ENCODE results near the gene PERM1. TPM values are rescaled to one million over a fixed set of nuclear protein-coding genes. Genes with fewer than 3 reads are reported as not detected.
A peak's percentile ranks its signal among the peaks of the same experiment; 100 is the strongest.

Gene PERM1
- total and polyA plus RNA-seq, 2 donors (not counting 1 experiment from before 2014, with no cell fraction given): 0.03 to 0.17 TPM

DNA sequence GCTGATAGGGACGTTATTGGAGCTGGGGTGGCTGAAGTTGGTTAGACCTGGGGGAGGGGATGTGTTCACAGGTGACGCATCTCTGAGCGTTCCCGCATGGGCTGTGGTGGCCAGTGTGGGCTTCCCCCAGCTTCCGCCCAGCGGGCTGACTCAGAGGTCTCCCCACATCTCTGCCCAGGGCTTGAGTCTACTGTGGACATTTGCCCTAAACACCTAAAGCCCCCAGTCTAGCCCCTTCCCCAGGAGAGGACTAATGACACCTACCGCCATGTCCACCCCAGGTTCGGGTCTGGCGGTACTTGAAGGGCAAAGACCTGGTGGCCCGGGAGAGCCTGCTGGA, 40.0 kb upstream of the PERM1 start:
- Histone ChIP-seq H2AFZ (ENCODE audit: low read length) (no peak overlapping the region), H3K4me2 (ENCODE audit: extremely low read depth, insufficient read depth, low read length) (no peak overlapping the region)

DNA sequence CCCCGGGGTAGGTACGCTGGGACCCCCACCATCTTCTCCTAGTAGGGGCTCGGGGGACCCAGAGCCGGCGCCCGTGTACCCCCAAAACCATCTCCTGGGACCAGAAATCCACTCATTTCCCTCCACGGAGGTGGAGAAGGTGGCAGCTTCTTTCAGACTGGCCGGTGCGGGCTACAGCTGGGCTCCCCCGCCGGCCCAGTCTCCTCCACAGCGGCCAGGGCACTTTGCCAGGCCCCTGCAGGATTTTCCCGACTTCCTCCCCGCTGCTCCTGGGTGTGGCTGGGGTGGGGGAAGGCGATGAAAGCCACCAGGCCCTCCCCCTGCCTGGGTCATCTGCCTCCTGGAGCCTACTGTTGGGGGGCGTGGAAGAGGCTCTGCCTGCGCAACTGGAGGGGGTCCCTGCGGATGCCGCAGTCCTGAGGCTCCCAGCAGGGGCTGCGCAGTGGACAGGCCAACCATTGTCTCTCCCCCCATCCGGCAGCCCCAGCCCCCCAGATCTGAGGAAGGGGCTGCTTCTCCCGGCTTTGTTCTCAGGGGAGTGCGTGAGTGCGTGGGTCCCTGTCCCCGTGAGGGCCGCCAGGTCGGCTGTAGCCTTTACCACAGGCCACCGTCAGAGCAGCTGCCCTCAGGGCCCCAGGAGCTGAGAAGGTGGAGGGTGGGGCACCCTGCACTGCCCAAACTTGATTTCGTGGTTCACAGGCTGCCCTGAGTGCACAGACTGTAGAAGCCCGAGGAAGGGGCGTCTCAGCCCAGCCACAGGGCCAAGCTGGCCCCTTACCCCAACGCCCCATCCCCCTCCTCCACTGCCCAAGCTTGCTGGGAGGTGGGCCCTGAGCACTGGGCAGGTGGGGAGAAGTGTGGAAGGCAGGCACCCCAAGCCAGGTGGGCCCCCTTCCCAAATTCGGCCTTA, 39.4 kb upstream of the PERM1 start:
- peaks cover 5% of the 10 kb centered on the region for H3K4me1 ChIP-seq (ENCODE audit: control insufficient read depth, extremely low read depth, insufficient read depth, low read length)
- H3K27me3 ChIP-seq (ENCODE audit: control insufficient read depth, insufficient read depth, low read length): no peaks in the 10 kb centered on the region
- TF ChIP-seq EZH2 (IDR thresholded peaks at IDR 0.05; ENCODE audit: low read length, missing control alignments): no peak
- TF ChIP-seq, protein P1, sequence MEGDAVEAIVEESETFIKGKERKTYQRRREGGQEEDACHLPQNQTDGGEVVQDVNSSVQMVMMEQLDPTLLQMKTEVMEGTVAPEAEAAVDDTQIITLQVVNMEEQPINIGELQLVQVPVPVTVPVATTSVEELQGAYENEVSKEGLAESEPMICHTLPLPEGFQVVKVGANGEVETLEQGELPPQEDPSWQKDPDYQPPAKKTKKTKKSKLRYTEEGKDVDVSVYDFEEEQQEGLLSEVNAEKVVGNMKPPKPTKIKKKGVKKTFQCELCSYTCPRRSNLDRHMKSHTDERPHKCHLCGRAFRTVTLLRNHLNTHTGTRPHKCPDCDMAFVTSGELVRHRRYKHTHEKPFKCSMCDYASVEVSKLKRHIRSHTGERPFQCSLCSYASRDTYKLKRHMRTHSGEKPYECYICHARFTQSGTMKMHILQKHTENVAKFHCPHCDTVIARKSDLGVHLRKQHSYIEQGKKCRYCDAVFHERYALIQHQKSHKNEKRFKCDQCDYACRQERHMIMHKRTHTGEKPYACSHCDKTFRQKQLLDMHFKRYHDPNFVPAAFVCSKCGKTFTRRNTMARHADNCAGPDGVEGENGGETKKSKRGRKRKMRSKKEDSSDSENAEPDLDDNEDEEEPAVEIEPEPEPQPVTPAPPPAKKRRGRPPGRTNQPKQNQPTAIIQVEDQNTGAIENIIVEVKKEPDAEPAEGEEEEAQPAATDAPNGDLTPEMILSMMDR (conservative IDR thresholded peaks at IDR 0.05 in 1 of 2, IDR thresholded peaks at IDR 0.05 in 1 of 2; ENCODE audit: low read depth in 1 of 2, low read length in 2 of 2): no peak
- peak overlapping the region; percentile 30 for H3K9ac ChIP-seq (ENCODE audit: insufficient read depth, low read length)
- peak; percentile 70 to 84 for DNase-seq (ENCODE audit: low read depth in 2 of 2)
- H2AFZ ChIP-seq (ENCODE audit: low read length): no peak overlapping the region
- peak overlapping the region; percentile 40 for H3K4me2 ChIP-seq (ENCODE audit: extremely low read depth, insufficient read depth, low read length)
- peak overlapping the region; percentile 32 for H3K27ac ChIP-seq (ENCODE audit: insufficient read depth, low read length)
- no peaks in the 10 kb centered on the region for H3K9me3 ChIP-seq (ENCODE audit: control insufficient read depth, insufficient read depth, low read depth, low read length)
- no peaks in the 10 kb centered on the region for H3K79me2 ChIP-seq (ENCODE audit: control insufficient read depth, insufficient read depth, low read length)
- peak overlapping the region; percentile 13 to 61 (median 46) for H3K4me3 ChIP-seq (replicated peaks in 1 of 4; ENCODE audit: control extremely low read depth in 1 of 4, insufficient read depth in 1 of 4, low read depth in 3 of 4, low read length in 4 of 4)
- no peaks in the 10 kb centered on the region for H4K20me1 ChIP-seq (ENCODE audit: control insufficient read depth, extremely low read depth, insufficient read depth, low read length)
- peaks cover 9% of the 10 kb centered on the region for H3K36me3 ChIP-seq (ENCODE audit: control insufficient read depth, insufficient read depth, low read length)

More for the DNA sequence above, 40.0 kb upstream of the PERM1 start:
- Histone ChIP-seq H3K9me3 (ENCODE audit: control insufficient read depth, insufficient read depth, low read depth, low read length) (no peaks in the 10 kb centered on the region), H3K36me3 (ENCODE audit: control insufficient read depth, insufficient read depth, low read length) (peaks cover 9% of the 10 kb centered on the region), H3K79me2 (ENCODE audit: control insufficient read depth, insufficient read depth, low read length) (no peaks in the 10 kb centered on the region), H3K9ac (ENCODE audit: insufficient read depth, low read length) (no peak overlapping the region), H3K4me1 (ENCODE audit: control insufficient read depth, extremely low read depth, insufficient read depth, low read length) (peaks cover 5% of the 10 kb centered on the region), H3K27ac (ENCODE audit: insufficient read depth, low read length) (no peak overlapping the region), H3K4me3 (replicated peaks in 1 of 4; ENCODE audit: control extremely low read depth in 1 of 4, insufficient read depth in 1 of 4, low read depth in 3 of 4, low read length in 4 of 4) (no peak overlapping the region), H3K27me3 (ENCODE audit: control insufficient read depth, insufficient read depth, low read length) (no peaks in the 10 kb centered on the region), H4K20me1 (ENCODE audit: control insufficient read depth, extremely low read depth, insufficient read depth, low read length) (no peaks in the 10 kb centered on the region)
- DNase-seq (ENCODE audit: low read depth in 2 of 2): peak in 1 of 2 donors; percentile 86
- no peak for TF ChIP-seq EZH2 (IDR thresholded peaks at IDR 0.05; ENCODE audit: low read length, missing control alignments)
- TF ChIP-seq, protein P1 (conservative IDR thresholded peaks at IDR 0.05 in 1 of 2, IDR thresholded peaks at IDR 0.05 in 1 of 2; ENCODE audit: low read depth in 1 of 2, low read length in 2 of 2): no peak

DNA sequence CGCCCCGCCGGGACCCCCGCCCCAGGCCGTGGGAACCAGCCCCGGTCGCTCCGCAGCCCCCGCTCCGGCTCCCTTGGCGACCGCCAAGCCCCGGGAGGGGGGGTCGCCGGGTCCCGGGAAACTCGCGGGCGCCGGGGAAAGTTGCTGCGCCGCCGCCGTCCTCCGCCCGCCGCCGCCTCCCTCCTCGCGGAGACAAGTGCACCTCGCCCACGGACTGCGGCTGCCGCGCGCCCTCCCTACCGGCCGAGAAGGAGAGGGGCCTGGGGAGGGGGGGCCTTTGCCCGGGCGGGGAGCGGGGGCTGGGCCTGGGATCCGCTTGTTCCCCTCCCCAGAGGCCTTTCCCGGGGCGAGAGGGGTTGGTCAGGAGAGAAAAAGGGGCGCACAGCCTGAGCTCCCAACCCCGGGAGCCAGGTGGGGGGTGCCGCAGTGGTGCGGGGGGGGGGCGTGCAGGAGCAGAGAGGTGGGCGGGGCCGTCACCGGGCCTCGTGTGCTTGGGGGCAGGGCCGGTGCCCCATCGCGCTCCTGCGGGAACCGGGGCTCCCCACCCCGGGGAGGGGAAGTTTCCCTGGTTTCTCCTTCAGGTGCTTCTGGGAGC, 38.6 kb upstream of the PERM1 start:
- no peak overlapping the region for H2AFZ ChIP-seq (ENCODE audit: low read length)
- H3K27ac ChIP-seq (ENCODE audit: insufficient read depth, low read length): no peak overlapping the region
- H3K4me2 ChIP-seq (ENCODE audit: extremely low read depth, insufficient read depth, low read length): peak overlapping the region; percentile 40
- DNase-seq (ENCODE audit: low read depth in 2 of 2): peak in 1 of 2 donors; percentile 40
- no peaks in the 10 kb centered on the region for H3K27me3 ChIP-seq (ENCODE audit: control insufficient read depth, insufficient read depth, low read length)
- H3K9me3 ChIP-seq (ENCODE audit: control insufficient read depth, insufficient read depth, low read depth, low read length): no peaks in the 10 kb centered on the region
- no peaks in the 10 kb centered on the region for H3K79me2 ChIP-seq (ENCODE audit: control insufficient read depth, insufficient read depth, low read length)
- TF ChIP-seq, protein P1 (conservative IDR thresholded peaks at IDR 0.05 in 1 of 2, IDR thresholded peaks at IDR 0.05 in 1 of 2; ENCODE audit: low read depth in 1 of 2, low read length in 2 of 2): no peak
- TF ChIP-seq EZH2 (IDR thresholded peaks at IDR 0.05; ENCODE audit: low read length, missing control alignments): no peak
- H4K20me1 ChIP-seq (ENCODE audit: control insufficient read depth, extremely low read depth, insufficient read depth, low read length): no peaks in the 10 kb centered on the region
- peak overlapping the region; percentile 13 to 61 (median 54) for H3K4me3 ChIP-seq (replicated peaks in 1 of 4; ENCODE audit: control extremely low read depth in 1 of 4, insufficient read depth in 1 of 4, low read depth in 3 of 4, low read length in 4 of 4)
- peaks cover 5% of the 10 kb centered on the region for H3K4me1 ChIP-seq (ENCODE audit: control insufficient read depth, extremely low read depth, insufficient read depth, low read length)
- peak overlapping the region; percentile 52 for H3K9ac ChIP-seq (ENCODE audit: insufficient read depth, low read length)
- H3K36me3 ChIP-seq (ENCODE audit: control insufficient read depth, insufficient read depth, low read length): peaks cover 9% of the 10 kb centered on the region
